Karpas-422 (cell line): ENCODE measurements around the gene PTGS2. TPM values are rescaled to one million over a fixed set of nuclear protein-coding genes. Genes with fewer than 3 reads are reported as not detected.
"Not testable (repeated sequence)": the region's sequence is repeated elsewhere in the genome, so short reads cannot be mapped to it uniquely, and the experiment has no call there.

Experiments used
- DNase-seq: peaks from one replicate; pipeline ENCODE4 v3.0.0-alpha.2; 2015
- H2AFZ ChIP-seq: fragments of 200-600 bp; sonication (generic); 2 replicates; pipeline ENCODE4 v1.6.1; 2014; ENCODE audit warnings: antibody characterized with exemption, low read length, mixed read lengths
- H3K27ac ChIP-seq: fragments of 200-600 bp; sonication (generic); 2 replicates; pipeline ENCODE4 v1.5.1; 2014; ENCODE audit warnings: mild to moderate bottlenecking, low read length, moderate library complexity
- H3K27me3 ChIP-seq: fragments of 200-600 bp; sonication (generic); 2 replicates; pipeline ENCODE4 v1.6.1; 2014; ENCODE audit warnings: low read length, mixed read lengths
- H3K36me3 ChIP-seq: fragments of 200-600 bp; sonication (generic); 2 replicates; pipeline ENCODE4 v1.6.1; 2014; ENCODE audit warnings: low read length, mixed read lengths; ENCODE audit not compliant: insufficient read depth
- H3K4me1 ChIP-seq: fragments of 200-600 bp; sonication (generic); 2 replicates; pipeline ENCODE4 v1.6.1; 2014; ENCODE audit warnings: mild to moderate bottlenecking, low read length, mixed read lengths
- H3K4me2 ChIP-seq: fragments of 200-600 bp; sonication (generic); 2 replicates; pipeline ENCODE4 v1.6.1; 2014; ENCODE audit warnings: low read length, low read depth, mild to moderate bottlenecking; ENCODE audit not compliant: poor library complexity, severe bottlenecking
- H3K4me3 ChIP-seq: fragments of 200-600 bp; sonication (generic); 2 replicates; pipeline ENCODE4 v1.5.1; 2014; ENCODE audit warnings: mild to moderate bottlenecking, antibody characterized with exemption, low read length, mixed read lengths
- H3K79me2 ChIP-seq: fragments of 200-600 bp; sonication (generic); 2 replicates; pipeline ENCODE4 v1.6.1; 2014; ENCODE audit warnings: mild to moderate bottlenecking, low read length, mixed read lengths
- H3K9ac ChIP-seq: fragments of 200-600 bp; sonication (generic); 2 replicates; pipeline ENCODE4 v1.6.0; 2014; ENCODE audit warnings: low read length
- H3K9me2 ChIP-seq: fragments of 200-600 bp; sonication (generic), shearing (Covaris generic); replicated peaks from 2 replicates; pipeline ENCODE4 v1.6.0; 2014; ENCODE audit warnings: mild to moderate bottlenecking, low read length, moderate library complexity; ENCODE audit not compliant: insufficient read depth
- H3K9me3 ChIP-seq: fragments of 300-700, 200-600 bp; sonication (generic); 2 replicates; pipeline ENCODE4 v1.6.1; 2014; ENCODE audit warnings: low read length, mixed read lengths
- H4K20me1 ChIP-seq: fragments of 200-600 bp; sonication (generic); 2 replicates; pipeline ENCODE4 v1.6.1; 2014; ENCODE audit warnings: mild to moderate bottlenecking, antibody characterized with exemption, low read length, low read depth; ENCODE audit not compliant: insufficient read depth
- total RNA-seq: library from RNA; depleted of rRNA; stranded (reverse); fragments of >200 nt; shearing (Covaris generic); gene quantifications from 2 replicates; pipeline ENCODE4 v1.2.3, GENCODE V29; 2014; ENCODE audit warnings: low replicate concordance

PTGS2 gene
- total RNA-seq, 1 experiment from 2014 or later = not detected

DNA sequence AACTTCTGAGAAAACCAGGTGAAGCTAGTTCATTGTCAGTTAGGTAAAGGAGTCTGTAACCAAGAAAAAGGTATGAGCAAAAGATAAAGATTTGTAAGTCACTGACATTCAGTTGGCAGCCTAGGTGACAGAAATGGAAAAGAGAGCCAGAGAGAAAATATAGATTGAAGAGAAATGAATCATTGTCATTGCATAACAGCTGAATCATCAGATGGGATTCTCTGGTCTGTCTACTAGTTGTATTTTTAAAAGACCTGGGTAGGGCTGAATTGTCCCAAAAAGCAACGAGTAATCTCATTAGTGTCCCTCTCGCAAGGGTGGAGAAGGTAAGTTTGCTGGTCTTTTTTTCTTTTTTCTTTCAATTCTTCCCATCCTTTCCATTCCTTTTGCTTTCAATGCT lies 36.6 kb downstream of the PTGS2 start:
- no peaks in the 10 kb centered on the region for H3K9me2 ChIP-seq
- no peaks in the 10 kb centered on the region for H3K36me3 ChIP-seq
- no peak overlapping the region for H3K27ac ChIP-seq
- no peaks in the 10 kb centered on the region for H4K20me1 ChIP-seq
- no peak overlapping the region for H3K4me2 ChIP-seq
- H3K27me3 ChIP-seq = no peaks in the 10 kb centered on the region
- H3K79me2 ChIP-seq = no peaks in the 10 kb centered on the region
- H3K9ac ChIP-seq = no peak overlapping the region
- no peaks in the 10 kb centered on the region for H3K9me3 ChIP-seq
- no peak for DNase-seq
- H3K4me3 ChIP-seq = no peak overlapping the region
- no peak overlapping the region for H2AFZ ChIP-seq
- no peaks in the 10 kb centered on the region for H3K4me1 ChIP-seq

GRCh38 chr1:186637567-186637966 lies 42.7 kb downstream of the PTGS2 start:
- H3K4me2 ChIP-seq, H3K27me3 ChIP-seq, H3K79me2 ChIP-seq, H3K4me1 ChIP-seq, H3K9ac ChIP-seq, H3K9me3 ChIP-seq, H3K27ac ChIP-seq, H3K4me3 ChIP-seq, H2AFZ ChIP-seq, H3K9me2 ChIP-seq, H4K20me1 ChIP-seq, DNase-seq, H3K36me3 ChIP-seq: not testable (repeated sequence)

GRCh38 chr1:186636786-186637185 lies 43.4 kb downstream of the PTGS2 start:
- H2AFZ ChIP-seq = no peak overlapping the region
- no peak for DNase-seq

DNA sequence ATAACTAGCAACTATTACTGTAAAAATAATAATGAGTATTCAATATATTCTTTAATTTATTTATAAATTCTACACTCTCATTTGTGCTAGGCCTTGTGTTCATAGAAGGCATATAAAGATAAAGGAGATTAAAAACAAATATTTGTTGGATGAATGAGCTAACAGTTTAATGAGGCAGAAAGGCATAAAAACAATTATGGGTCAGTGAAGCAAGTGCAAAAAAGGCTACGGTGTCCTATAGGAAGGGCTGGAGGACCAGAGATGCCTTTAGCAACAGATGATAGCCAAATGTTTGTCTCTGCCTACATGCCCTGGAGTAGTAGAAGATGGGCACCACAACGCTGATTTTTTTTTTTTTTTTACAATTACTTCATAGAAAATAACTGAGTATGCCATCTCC lies 45.7 kb downstream of the PTGS2 start:
- no peaks in the 10 kb centered on the region for H3K4me1 ChIP-seq
- DNase-seq = no peak
- no peaks in the 10 kb centered on the region for H3K9me3 ChIP-seq
- no peaks in the 10 kb centered on the region for H3K36me3 ChIP-seq
- H3K79me2 ChIP-seq = no peaks in the 10 kb centered on the region
- H3K4me2 ChIP-seq = no peak overlapping the region
- no peaks in the 10 kb centered on the region for H3K9me2 ChIP-seq
- no peak overlapping the region for H2AFZ ChIP-seq
- H3K9ac ChIP-seq = no peak overlapping the region
- no peaks in the 10 kb centered on the region for H3K27me3 ChIP-seq
- H3K27ac ChIP-seq = no peak overlapping the region
- no peaks in the 10 kb centered on the region for H4K20me1 ChIP-seq
- no peak overlapping the region for H3K4me3 ChIP-seq

More at GRCh38 chr1:186636786-186637185, 43.4 kb downstream of the PTGS2 start:
- H3K27ac ChIP-seq = no peak overlapping the region
- no peaks in the 10 kb centered on the region for H4K20me1 ChIP-seq
- H3K9ac ChIP-seq = no peak overlapping the region
- H3K4me3 ChIP-seq = no peak overlapping the region
- H3K4me1 ChIP-seq = no peaks in the 10 kb centered on the region
- no peaks in the 10 kb centered on the region for H3K36me3 ChIP-seq
- no peak overlapping the region for H3K4me2 ChIP-seq
- H3K27me3 ChIP-seq = no peaks in the 10 kb centered on the region
- no peaks in the 10 kb centered on the region for H3K9me2 ChIP-seq
- no peaks in the 10 kb centered on the region for H3K9me3 ChIP-seq
- no peaks in the 10 kb centered on the region for H3K79me2 ChIP-seq

DNA sequence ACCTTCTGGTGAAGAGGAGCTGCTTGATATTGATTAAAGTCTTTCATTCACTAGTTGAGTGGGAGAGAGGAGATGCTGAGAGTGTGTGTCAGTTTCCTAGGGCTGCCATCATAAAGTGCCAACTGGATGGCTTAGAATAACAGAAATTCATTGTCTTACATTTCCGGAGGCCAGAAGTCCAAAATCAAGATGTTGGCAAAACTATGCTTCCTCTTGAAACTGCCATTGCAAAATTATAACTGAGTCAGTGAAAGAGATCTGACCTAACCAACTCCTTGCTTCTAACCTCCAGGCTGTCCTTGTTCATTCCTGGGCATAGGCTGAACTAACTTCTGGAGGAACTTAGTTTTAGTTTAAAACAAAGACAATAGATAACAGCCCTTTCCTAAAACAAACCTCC lies 47.1 kb downstream of the PTGS2 start:
- no peak overlapping the region for H2AFZ ChIP-seq
- H3K4me1 ChIP-seq = no peaks in the 10 kb centered on the region
- no peak overlapping the region for H3K4me2 ChIP-seq
- no peak for DNase-seq
- H3K27me3 ChIP-seq = no peaks in the 10 kb centered on the region
- no peaks in the 10 kb centered on the region for H4K20me1 ChIP-seq
- no peak overlapping the region for H3K4me3 ChIP-seq
- H3K9me2 ChIP-seq = no peaks in the 10 kb centered on the region
- no peak overlapping the region for H3K27ac ChIP-seq
- no peaks in the 10 kb centered on the region for H3K79me2 ChIP-seq
- no peaks in the 10 kb centered on the region for H3K9me3 ChIP-seq
- no peaks in the 10 kb centered on the region for H3K36me3 ChIP-seq
- H3K9ac ChIP-seq = no peak overlapping the region

- Histone ChIP-seq H2AFZ (no peak overlapping the region), H3K9me3 (no peaks in the 10 kb centered on the region), H3K4me2 (no peak overlapping the region), H3K4me1 (no peaks in the 10 kb centered on the region), H3K27ac (no peak overlapping the region), H3K4me3 (no peak overlapping the region), H3K79me2 (no peaks in the 10 kb centered on the region), H3K27me3 (no peaks in the 10 kb centered on the region), H3K9me2 (no peaks in the 10 kb centered on the region), H3K36me3 (no peaks in the 10 kb centered on the region), H3K9ac (no peak overlapping the region), H4K20me1 (no peaks in the 10 kb centered on the region)
- no peak for DNase-seq
These were observed 50.9 kb downstream of the PTGS2 start for GRCh38 chr1:186629341-186629740.

- no peaks in the 10 kb centered on the region for H3K9me2 ChIP-seq
- no peak overlapping the region for H3K4me3 ChIP-seq
- H3K4me1 ChIP-seq = no peaks in the 10 kb centered on the region
- no peaks in the 10 kb centered on the region for H3K79me2 ChIP-seq
- no peak overlapping the region for H3K4me2 ChIP-seq
- H3K9ac ChIP-seq = no peak overlapping the region
- H3K27ac ChIP-seq = no peak overlapping the region
- H3K9me3 ChIP-seq = no peaks in the 10 kb centered on the region
- no peak overlapping the region for H2AFZ ChIP-seq
- no peak for DNase-seq
- H3K36me3 ChIP-seq = no peaks in the 10 kb centered on the region
- no peaks in the 10 kb centered on the region for H4K20me1 ChIP-seq
- no peaks in the 10 kb centered on the region for H3K27me3 ChIP-seq
These were observed 51.3 kb downstream of the PTGS2 start for GRCh38 chr1:186628910-186629309.

GRCh38 chr1:186627019-186627418 lies 53.2 kb downstream of the PTGS2 start:
- Histone ChIP-seq H3K4me1 (no peaks in the 10 kb centered on the region), H3K4me3 (no peak overlapping the region), H3K9me3 (no peaks in the 10 kb centered on the region), H3K36me3 (no peaks in the 10 kb centered on the region), H3K27ac (no peak overlapping the region), H3K4me2 (no peak overlapping the region), H4K20me1 (no peaks in the 10 kb centered on the region), H3K9me2 (no peaks in the 10 kb centered on the region), H3K9ac (no peak overlapping the region), H3K79me2 (no peaks in the 10 kb centered on the region), H3K27me3 (no peaks in the 10 kb centered on the region), H2AFZ (no peak overlapping the region)
- DNase-seq = no peak

DNA sequence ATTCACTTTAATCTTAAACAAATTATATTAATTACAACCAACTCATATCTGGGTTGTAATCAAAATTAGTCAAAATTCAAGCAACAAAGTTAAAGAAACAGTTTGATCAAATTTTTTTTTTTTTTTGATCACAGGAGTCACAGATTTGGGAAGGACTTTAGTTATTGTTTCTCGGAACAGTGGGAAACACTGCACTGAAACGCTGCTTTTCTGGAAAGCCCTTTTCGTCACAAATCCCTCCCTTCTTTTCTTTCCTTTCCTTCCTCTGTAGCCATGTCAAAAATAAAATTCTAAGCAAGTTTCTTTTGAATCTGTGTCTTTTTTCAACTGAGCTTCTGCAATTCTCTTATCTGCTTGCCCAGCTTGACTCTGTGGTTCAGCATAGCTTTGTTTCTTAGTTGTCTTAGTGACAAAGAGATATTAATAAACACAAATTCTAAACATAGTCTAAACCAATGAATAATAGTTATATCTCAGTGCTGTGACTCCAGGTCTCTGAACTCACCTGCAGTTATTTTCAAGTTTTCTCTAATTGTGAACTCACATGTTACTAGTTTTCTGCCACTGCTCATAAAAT lies 53.8 kb downstream of the PTGS2 start:
- Histone ChIP-seq H3K4me1 (no peaks in the 10 kb centered on the region), H3K4me3 (no peak overlapping the region), H3K9ac (no peak overlapping the region), H3K9me2 (no peaks in the 10 kb centered on the region), H3K9me3 (no peaks in the 10 kb centered on the region), H3K27me3 (no peaks in the 10 kb centered on the region), H3K79me2 (no peaks in the 10 kb centered on the region), H3K36me3 (no peaks in the 10 kb centered on the region), H4K20me1 (no peaks in the 10 kb centered on the region), H3K27ac (no peak overlapping the region), H3K4me2 (no peak overlapping the region), H2AFZ (no peak overlapping the region)
- no peak for DNase-seq
